Skeletal muscle tissue (tissue), 4 donors: ENCODE results near the gene TCP11. TPM values are rescaled to one million over a fixed set of nuclear protein-coding genes. Genes with fewer than 3 reads are reported as not detected.

Source experiments
- H3K27ac ChIP-seq: one replicate; pipeline ENCODE4 v1.7.0; 2013; ENCODE audit warnings: mild to moderate bottlenecking, low read depth, low read length, inconsistent platforms
- H3K27me3 ChIP-seq, 3 donors: one replicate each; pipeline ENCODE4 v1.7.0; 2013; ENCODE audit warnings: low read length in 3 of 3; ENCODE audit not compliant: control insufficient read depth in 3 of 3, insufficient read depth in 3 of 3
- H3K36me3 ChIP-seq, 3 donors: one replicate each; pipeline ENCODE4 v1.7.0; 2013; ENCODE audit warnings: low read length in 3 of 3; ENCODE audit not compliant: control insufficient read depth in 3 of 3, insufficient read depth in 3 of 3
- H3K4me1 ChIP-seq, 3 donors: one replicate each; pipeline ENCODE4 v1.7.0; 2013; ENCODE audit warnings: low read length in 3 of 3, mild to moderate bottlenecking in 3 of 3; ENCODE audit not compliant: control insufficient read depth in 3 of 3, insufficient read depth in 3 of 3
- H3K4me3 ChIP-seq, 3 donors: one replicate each; pipeline ENCODE4 v1.7.0; 2013; ENCODE audit warnings: low read length in 3 of 3
- H3K9ac ChIP-seq, 3 donors: one replicate each; pipeline ENCODE4 v1.7.0; 2013; ENCODE audit warnings: low read length in 3 of 3, mild to moderate bottlenecking in 3 of 3, moderate library complexity in 2 of 3, low read depth in 1 of 3
- H3K9me3 ChIP-seq, 3 donors: one replicate each; pipeline ENCODE4 v1.7.0; 2013; ENCODE audit warnings: low read length in 3 of 3; ENCODE audit not compliant: control insufficient read depth in 3 of 3
- total RNA-seq: library from RNA; depleted of rRNA; stranded (reverse); fragments of >200 nt; gene quantifications from one replicate; pipeline ENCODE4 v1.2.3, GENCODE V29; 2014
- donor health status: Osteomylitis.

TCP11 gene
- total RNA-seq, 1 donor from 2014 or later = not detected

DNA sequence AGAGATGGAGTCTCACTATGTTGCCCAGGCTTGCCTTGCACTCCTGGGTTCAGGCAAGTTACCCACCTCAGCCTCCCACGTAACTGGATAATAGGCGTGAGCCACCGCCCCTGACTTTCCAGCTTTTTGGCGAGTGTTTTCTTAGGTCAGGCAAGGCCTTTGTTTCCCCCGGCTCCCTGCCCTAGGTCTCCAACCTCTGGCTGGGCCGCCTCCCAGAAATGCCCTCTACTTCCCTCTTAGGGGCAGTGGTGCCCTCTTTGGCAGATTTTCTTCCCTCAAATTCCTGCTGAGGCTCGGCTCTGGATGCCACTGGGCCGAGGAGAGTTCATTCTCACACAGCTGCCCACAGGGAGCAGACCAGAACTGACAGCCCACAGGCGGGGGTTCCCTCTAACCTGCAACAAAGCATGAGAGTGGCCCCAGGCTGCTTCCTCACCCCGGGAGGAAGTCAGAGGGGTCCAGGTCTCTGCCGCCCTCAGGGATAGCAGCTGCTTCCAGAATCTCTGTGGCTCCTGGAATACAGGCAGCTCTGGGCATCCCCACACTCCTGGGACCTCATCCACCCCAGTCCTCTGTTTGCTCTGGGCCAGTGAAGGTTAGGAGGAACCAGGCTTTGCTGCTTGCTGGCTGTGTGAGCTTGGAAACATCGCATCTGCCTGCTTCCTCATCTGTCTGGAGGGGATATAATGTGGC, 56.5 kb downstream of the TCP11 start:
- H3K4me1 ChIP-seq = peaks cover 6 to 16% (median 13%) of the 10 kb centered on the region in 3 donors
- H3K36me3 ChIP-seq = peaks cover 85 to 96% (median 86%) of the 10 kb centered on the region in 3 donors
- H3K9me3 ChIP-seq = no peaks in the 10 kb centered on the region
- H3K9ac ChIP-seq = no peak overlapping the region
- H3K27ac ChIP-seq = no peak overlapping the region
- no peak overlapping the region for H3K4me3 ChIP-seq
- H3K27me3 ChIP-seq = no peaks in the 10 kb centered on the region

DNA sequence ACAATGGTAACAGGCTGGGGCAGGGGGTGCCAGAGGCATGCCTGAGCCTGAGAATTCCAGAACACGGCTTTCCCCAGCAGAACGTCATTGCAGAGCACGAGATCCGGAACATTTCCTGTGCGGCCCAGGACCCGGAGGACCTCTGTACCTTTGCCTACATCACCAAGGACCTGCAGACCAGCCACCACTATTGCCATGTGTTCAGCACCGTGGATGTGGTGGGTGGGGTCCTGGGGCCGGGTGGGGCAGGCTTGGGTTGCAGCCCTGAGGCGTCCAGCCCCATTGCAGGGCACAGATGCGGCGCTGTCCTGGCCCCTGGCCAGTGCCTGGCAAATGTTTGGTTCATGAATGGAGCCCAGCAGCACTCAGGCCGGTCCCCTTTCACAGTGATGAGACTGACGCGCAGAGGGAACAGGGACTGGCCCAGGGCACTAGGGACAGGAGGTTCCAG, 57.1 kb downstream of the TCP11 start:
- Histone ChIP-seq H3K9ac (no peak overlapping the region), H3K9me3 (no peaks in the 10 kb centered on the region), H3K27ac (no peak overlapping the region), H3K4me3 (no peak overlapping the region), H3K4me1 (peaks cover 6 to 16% (median 13%) of the 10 kb centered on the region in 3 donors), H3K27me3 (no peaks in the 10 kb centered on the region), H3K36me3 (peaks cover 90 to 97% (median 91%) of the 10 kb centered on the region in 3 donors)

DNA sequence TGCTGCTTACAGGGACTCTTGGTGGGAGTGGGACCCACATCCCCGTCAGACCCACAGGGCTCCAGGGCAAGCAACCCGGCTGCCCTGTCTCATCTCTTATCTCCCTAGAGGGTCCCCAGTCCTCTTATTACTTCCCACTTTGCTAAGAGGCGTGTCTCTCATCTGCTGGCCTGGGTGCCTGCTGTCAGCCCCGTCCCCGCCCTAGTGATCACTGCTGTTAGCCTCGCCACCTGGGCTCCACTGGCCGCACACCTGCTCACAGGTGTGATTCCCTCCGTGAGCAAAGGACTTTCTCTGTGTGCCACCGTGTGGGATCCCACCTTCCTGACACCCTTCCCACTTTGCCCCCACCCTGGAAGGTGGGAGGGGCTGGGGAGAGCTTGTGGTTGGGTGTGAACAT, 57.6 kb downstream of the TCP11 start:
- peaks cover 90 to 97% (median 92%) of the 10 kb centered on the region in 3 donors for H3K36me3 ChIP-seq
- no peak overlapping the region for H3K27ac ChIP-seq
- H3K9ac ChIP-seq = no peak overlapping the region
- H3K4me3 ChIP-seq = no peak overlapping the region
- peaks cover 6 to 16% (median 13%) of the 10 kb centered on the region in 3 donors for H3K4me1 ChIP-seq
- H3K27me3 ChIP-seq = no peaks in the 10 kb centered on the region
- no peaks in the 10 kb centered on the region for H3K9me3 ChIP-seq

DNA sequence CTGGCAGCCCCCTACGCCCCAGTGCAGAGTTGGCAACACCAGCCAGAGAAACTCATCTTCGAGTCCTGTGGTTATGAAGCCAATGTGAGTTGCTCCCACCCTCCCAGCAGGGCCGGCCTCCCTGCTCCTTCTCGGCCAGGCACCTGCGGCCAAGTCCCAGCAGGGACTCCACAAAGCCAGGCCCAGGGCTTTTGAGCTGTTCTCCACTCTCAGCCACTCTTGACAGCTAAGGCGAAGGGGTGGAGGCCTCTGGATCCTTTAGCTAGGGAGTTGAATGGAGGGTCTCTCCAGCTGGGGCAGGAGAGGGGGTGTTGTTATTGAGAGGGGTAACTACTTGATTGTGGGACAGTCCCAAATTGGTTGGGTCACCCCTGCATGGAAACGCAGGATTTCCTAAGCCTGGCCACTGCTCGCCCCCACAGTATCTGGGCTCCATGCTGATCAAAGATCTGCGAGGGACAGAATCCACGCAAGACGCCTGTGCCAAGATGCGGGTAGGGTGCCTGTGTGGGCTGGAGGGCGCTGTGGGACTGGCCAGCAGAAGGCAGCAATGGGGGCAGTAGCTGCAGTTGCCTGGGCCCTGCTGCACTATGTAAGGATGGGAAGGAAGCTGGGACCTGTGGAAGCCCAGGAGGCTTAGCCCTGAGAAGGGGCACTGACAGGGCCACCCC, 58.3 kb downstream of the TCP11 start:
- no peaks in the 10 kb centered on the region for H3K27me3 ChIP-seq
- peaks cover 90 to 95% (median 91%) of the 10 kb centered on the region in 3 donors for H3K36me3 ChIP-seq
- no peaks in the 10 kb centered on the region for H3K9me3 ChIP-seq
- H3K9ac ChIP-seq = no peak overlapping the region
- no peak overlapping the region for H3K27ac ChIP-seq
- H3K4me1 ChIP-seq = peaks cover 6 to 16% (median 13%) of the 10 kb centered on the region in 3 donors
- H3K4me3 ChIP-seq = no peak overlapping the region

DNA sequence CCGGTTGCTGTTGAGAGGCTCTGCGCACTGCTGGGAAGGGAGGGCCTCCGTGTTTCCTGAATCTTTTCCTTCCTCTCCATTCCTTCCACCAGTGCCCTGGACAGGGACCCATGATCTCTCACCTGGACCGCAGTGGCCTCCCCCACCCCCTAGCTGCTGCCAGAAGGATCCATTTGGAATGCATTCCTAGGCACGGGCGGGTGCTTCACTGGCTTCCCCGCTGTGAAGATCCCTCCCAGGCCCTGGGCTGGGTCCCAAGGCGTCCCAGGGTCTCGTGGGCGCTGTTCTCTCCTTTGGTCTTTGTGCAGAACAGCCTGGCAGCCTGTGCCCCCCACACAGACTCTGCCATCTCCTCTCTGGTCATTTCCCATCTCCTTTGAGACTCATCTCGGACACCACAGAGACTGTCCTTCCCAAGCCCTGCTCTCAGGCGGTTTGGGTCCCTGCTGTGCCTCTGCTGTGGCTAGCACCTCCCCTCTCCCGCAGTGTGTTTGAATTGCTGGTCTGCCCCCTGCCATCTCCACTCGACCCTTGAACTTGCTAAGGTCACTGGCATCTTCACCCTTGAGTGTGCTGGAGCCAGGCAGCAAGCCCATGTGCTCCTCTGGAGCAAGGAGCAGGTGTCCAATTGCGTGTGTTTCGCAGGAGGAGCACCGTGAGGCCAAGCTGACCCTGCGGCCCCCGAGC, 59.0 kb downstream of the TCP11 start:
- H3K4me3 ChIP-seq = no peak overlapping the region
- H3K36me3 ChIP-seq = peaks cover 89 to 95% (median 90%) of the 10 kb centered on the region in 3 donors
- H3K27me3 ChIP-seq = no peaks in the 10 kb centered on the region
- no peak overlapping the region for H3K9ac ChIP-seq
- peaks cover 6 to 16% (median 13%) of the 10 kb centered on the region in 3 donors for H3K4me1 ChIP-seq
- H3K27ac ChIP-seq = no peak overlapping the region
- no peaks in the 10 kb centered on the region for H3K9me3 ChIP-seq

DNA sequence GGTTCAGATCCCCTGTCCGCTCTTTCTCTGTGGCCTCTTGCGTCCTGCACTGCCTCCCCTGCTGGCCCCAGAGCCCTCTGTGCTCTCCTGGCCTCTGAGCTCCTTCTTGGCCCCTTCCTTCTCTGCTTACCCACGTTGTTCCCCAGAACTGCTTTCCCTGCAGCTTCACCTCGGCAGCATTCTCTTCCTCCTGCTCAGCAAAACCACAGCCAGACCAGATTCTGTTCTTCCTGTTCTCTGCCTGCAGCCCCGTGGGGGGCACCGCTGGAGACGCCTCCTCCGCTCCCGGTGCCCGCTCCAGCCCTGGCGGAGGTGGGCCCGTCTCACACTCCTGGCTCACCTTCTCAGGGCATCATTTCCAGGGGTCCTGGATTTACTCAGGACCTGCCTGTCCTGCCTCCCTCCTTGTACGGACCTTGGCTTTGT, 59.7 kb downstream of the TCP11 start:
- Histone ChIP-seq H3K36me3 (peaks cover 85 to 91% (median 90%) of the 10 kb centered on the region in 3 donors), H3K9ac (no peak overlapping the region), H3K27ac (no peak overlapping the region), H3K9me3 (no peaks in the 10 kb centered on the region), H3K27me3 (no peaks in the 10 kb centered on the region), H3K4me3 (no peak overlapping the region), H3K4me1 (peaks cover 6 to 16% (median 13%) of the 10 kb centered on the region in 3 donors)

DNA sequence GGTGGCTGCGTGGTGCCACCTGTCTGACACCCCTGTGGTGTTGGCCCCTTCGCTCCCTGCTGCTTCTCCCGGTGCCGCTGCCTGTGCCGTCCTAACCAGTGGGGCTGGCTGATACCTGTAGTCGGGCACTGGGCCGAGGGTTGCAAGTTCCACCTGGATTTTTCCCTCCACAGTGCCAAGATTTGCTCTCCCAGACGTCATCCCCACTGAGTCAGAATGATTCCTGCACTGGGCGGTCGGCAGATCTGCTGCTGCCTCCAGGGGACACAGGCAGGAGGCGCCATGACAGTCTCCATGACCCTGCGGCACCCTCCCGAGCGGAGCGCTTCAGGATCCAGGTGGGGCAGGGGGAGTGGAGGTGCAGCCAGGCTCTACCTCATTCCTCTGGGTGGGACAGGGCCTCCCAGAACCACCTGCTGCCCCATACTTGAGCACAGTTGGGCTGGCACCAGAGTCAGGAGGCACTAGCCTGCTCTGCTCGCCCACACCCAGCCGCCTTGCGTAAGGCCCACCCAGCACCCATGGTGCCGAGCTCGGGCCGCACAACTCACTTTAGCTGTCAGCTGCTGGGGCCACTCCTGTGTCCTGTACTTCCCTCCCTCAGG, 60.2 kb downstream of the TCP11 start:
- Histone ChIP-seq H3K4me3 (no peak overlapping the region), H3K36me3 (peaks cover 80 to 86% (median 85%) of the 10 kb centered on the region in 3 donors), H3K27me3 (no peaks in the 10 kb centered on the region), H3K9me3 (no peaks in the 10 kb centered on the region), H3K4me1 (peaks cover 6 to 16% (median 13%) of the 10 kb centered on the region in 3 donors), H3K27ac (no peak overlapping the region), H3K9ac (no peak overlapping the region)

DNA sequence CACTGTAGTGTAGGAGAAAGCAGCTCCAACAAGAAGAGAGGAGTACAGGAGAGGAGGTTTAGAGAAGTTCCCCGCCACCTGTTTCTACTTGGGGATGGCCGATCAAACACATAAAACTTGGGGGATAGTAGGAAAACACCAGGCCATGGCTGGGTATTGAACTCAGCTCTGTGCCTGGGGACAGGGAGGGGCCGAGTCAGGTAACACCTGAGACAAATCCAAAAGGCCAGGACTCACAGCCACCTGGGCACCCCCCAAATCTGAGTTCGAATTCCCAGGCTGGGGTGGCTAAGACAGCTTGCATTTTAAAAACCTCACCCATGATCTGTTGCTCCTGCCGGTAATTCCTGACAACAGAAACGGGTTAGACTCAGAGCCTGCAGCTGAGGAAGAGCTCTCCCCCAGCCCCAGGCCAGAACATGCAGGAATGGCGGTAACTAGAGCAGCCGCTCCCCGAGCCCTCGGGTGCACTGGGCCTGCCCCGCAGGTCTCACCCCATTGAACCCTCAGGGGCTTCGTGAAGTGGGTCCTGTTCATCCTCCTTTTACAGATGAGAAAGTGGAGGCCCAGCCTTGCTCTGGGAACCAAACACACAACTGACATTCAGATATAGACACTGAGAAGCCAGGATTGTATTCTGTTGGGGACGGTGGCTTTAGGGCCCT, 61.0 kb downstream of the TCP11 start:
- no peak overlapping the region for H3K27ac ChIP-seq
- H3K4me3 ChIP-seq = no peak overlapping the region
- H3K36me3 ChIP-seq = peaks cover 74 to 80% (median 78%) of the 10 kb centered on the region in 3 donors
- peaks cover 6 to 16% (median 13%) of the 10 kb centered on the region in 3 donors for H3K4me1 ChIP-seq
- H3K27me3 ChIP-seq = no peaks in the 10 kb centered on the region
- no peaks in the 10 kb centered on the region for H3K9me3 ChIP-seq
- H3K9ac ChIP-seq = no peak overlapping the region

DNA sequence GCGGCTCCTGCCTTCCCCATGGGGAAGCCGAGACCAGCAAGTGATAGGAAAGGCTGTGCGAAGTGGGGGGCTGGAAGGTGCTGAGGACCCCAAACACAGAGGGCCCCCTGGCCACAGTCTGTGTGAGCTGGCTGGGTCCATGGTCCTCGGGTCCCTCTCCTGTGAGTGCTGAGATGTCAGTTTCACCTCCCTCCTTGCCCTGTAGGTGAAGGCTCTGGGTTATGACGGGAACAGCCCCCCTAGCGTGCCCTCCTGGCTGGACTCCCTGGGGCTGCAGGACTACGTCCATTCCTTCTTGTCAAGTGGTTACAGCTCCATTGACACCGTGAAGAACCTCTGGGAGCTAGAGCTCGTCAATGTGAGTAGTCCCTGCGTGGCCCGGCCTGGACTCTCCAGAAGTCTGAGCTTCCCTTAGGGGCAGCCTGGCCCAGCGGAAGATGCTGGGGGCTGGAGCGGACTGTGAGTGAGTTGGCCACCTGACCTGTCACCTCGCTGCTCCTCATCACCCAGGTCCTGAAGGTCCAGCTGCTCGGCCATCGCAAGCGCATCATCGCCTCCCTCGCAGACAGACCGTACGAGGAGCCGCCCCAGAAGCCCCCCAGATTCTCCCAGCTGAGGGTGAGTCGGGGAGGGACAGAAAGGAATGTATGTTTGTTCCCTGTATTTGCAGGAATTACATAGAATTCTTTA, 61.7 kb downstream of the TCP11 start:
- Histone ChIP-seq H3K4me3 (no peak overlapping the region), H3K9ac (no peak overlapping the region), H3K27ac (no peak overlapping the region), H3K4me1 (peaks cover 6 to 16% (median 13%) of the 10 kb centered on the region in 3 donors), H3K27me3 (no peaks in the 10 kb centered on the region), H3K9me3 (no peaks in the 10 kb centered on the region), H3K36me3 (peaks cover 68 to 75% (median 71%) of the 10 kb centered on the region in 3 donors)
